RPMI7951 (cell line): Measurements from ENCODE around the gene RBM28. TPM values are rescaled to one million over a fixed set of nuclear protein-coding genes. Genes with fewer than 3 reads are reported as not detected.
"Not testable (repeated sequence)": the region's sequence is repeated elsewhere in the genome, so short reads cannot be mapped to it uniquely, and the experiment has no call there.

Source experiments
- DNase-seq: peaks from one replicate; pipeline ENCODE4 v3.0.0-alpha.2; 2012; ENCODE audit warnings: low read depth
- total RNA-seq: library from RNA; depleted of rRNA; stranded (reverse); fragments of >200 nt; shearing (Covaris generic); gene quantifications from 2 replicates; pipeline ENCODE4 v1.2.3, GENCODE V29; 2014

RBM28 gene
- total RNA-seq, 1 experiment from 2014 or later: 11.8 TPM

- no peak for DNase-seq
These were observed 56.2 kb downstream of the RBM28 start for GRCh38 chr7:128287556-128287955.

- no peak for DNase-seq
These were observed 59.6 kb downstream of the RBM28 start for GRCh38 chr7:128284102-128284501.

GRCh38 chr7:128281605-128282380, 61.9 kb downstream of the RBM28 start:
- no peak for DNase-seq

DNA sequence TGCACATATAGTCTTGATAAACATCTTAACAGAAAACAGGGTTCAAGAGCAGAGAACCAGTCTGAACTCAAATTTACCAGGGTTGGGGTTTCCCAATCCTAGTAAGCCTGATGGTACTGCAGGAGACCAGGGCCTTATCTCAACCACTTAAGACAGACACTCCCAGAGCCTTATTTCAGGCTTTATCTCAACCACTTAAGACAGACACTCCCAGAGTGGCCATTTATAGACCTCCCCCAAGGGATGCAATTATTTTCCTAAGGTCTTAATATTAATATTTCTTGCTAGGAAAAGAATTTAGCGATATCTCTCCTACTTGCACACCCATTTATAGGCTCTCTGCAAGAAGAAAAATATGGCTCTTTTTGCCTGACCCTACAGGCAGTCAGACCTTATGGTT, 63.3 kb downstream of the RBM28 start:
- not testable (repeated sequence) for DNase-seq

GRCh38 chr7:128279124-128279713, 64.5 kb downstream of the RBM28 start:
- no peak for DNase-seq

DNA sequence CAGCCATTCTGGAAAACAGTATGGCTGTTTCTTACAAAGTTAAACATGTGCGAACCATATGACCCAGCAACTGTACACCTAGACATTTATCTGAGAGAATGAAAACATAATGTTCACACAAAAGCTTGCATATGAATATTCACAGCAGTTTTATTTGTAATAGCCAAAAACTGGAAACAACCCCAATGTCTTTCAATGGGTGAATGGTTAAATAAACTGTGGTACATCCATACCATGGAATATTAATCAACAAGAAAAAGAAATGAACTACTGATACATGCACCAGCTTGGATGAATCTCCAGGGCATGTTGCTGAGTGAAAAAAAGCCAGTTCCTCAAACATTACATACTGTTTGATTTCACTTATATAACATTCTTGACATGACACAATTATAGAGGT, 65.3 kb downstream of the RBM28 start:
- DNase-seq: no peak

- no peak for DNase-seq
These were observed 68.0 kb downstream of the RBM28 start for GRCh38 chr7:128275681-128276080.

GRCh38 chr7:128274884-128275603, 68.7 kb downstream of the RBM28 start:
- DNase-seq: no peak

GRCh38 chr7:128274246-128274883, 69.3 kb downstream of the RBM28 start:
- no peak for DNase-seq

DNA sequence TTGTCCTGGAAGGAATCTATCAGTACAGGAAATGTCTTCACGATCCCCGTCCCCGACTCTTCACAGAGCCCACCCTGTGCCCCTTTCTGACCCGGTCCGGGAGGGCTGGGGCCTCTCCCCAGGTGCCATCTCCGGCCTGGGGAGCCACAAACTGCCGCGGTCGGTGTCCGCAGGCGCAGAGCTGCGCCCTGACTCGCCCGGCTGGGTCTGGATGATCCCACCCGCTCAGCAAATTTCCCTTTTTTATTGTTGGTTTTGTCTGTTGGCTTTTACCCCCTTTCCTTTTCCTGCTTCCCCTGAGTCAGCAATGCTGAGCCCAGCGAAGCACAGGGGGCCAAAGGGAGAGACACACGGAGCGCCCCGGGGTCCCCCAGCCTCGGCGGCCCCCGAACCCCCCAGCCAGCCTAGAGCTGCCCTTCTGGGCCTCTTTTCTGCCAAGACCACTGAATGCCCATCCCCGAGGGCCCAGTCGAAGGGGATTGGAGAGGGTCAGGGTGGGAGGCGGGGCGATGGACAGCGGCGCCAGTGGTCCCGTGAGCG, 71.7 kb downstream of the RBM28 start:
- DNase-seq: no peak

- no peak for DNase-seq
These were observed 72.2 kb downstream of the RBM28 start for GRCh38 chr7:128271471-128271941.

GRCh38 chr7:128270826-128271272, 72.9 kb downstream of the RBM28 start:
- no peak for DNase-seq

DNA sequence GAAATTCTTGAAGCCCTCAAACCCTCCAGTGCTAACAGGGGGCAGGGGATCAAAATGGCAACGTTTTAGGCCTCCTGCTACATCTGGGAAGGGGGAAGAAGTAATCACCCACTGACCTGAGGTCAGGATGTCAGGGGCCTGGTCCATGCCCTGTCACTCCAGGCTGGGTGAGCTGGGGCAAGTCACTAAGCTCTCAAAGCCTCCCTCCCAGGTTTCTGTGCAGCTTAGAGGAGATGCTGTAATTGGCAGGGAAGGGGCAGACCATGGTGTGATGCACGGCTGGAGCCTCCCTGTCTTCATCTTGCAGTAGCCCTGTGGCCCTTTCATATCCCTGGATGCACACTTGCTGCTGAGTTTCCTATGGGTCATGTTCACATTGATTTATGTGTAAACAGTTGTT, 75.5 kb downstream of the RBM28 start:
- DNase-seq: no peak

- peak; percentile 52 for DNase-seq
These were observed 76.1 kb downstream of the RBM28 start for GRCh38 chr7:128267595-128267924.

GRCh38 chr7:128266883-128267594, 76.7 kb downstream of the RBM28 start:
- DNase-seq: peak; percentile 85

DNA sequence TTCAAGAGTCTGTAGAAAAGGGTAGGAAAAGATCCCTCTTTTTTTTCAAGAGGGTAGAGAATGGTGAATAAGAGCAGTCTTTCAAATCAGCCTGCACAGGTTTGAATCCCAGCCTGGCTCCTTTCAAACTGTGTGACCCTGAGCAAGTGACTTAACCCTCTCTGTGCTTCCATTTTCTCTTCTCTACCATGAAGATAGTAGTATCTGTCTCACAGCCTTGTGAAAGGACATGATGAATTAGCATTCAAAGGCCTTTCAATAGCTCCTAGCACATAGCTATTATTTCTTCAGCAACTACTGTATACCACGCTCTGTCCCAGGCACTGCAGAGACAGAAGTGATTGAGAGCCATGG, 77.2 kb downstream of the RBM28 start:
- DNase-seq: no peak

DNA sequence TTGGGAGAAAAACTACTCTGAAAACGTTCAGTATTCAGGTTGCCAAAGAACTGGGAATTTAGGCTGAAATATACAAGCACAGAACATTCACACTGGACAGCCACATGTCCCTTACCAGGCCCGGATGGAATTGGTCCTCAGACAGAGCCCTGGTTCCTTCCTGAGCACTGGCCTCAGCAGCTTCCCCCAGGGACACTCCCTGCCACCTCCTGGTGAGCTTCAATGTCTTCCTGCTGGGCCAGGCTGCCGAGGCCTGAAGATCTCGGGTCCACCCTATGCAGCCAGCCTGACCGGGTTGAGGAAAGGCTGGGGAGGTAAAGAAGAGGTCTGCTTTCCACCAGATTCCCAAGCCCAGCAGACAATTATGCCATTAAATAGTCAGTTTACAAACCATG, 77.8 kb downstream of the RBM28 start:
- DNase-seq: no peak

DNA sequence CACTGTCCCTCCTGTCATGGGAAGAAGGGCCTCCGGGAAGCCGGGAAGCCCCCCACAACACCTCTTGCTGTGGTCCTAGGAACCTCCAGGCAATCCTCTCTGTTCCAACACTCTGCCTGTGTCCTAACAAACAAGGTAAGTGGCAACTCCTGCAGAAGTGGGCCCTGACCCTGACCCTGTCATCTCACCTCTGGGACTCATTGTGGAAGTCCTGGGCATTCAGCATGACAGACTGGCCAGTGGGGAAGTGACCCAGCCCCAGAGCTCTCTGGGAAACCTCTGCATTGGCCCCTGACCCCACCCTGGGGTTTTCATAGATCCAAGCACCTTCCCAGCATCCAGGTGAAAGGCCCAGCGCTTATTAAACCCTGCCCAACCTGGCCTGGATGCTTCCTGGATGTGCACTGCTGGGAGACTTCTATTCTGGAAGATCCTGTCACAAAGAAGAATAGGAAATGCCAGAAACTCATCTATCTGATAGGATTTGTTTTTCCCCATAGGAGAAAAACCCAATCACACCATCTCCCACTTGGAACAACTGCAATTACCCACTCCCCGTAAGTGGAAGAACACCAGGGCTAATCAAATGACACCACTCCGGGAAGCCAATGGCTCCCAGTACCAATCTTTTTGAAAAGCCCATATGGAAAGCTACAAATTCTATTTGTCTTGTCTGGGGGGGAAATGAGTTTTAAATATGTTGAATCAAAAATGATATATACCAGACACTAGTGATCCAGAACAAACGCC, 78.4 kb downstream of the RBM28 start:
- no peak for DNase-seq

GRCh38 chr7:128264477-128264876, 79.2 kb downstream of the RBM28 start:
- no peak for DNase-seq

GRCh38 chr7:128263420-128263819, 80.3 kb downstream of the RBM28 start:
- no peak for DNase-seq
